Mucosa of descending colon (tissue), 3 donors: ENCODE data around the gene PDSS2. TPM values are rescaled to one million over a fixed set of nuclear protein-coding genes. Genes with fewer than 3 reads are reported as not detected.

Source experiments
- ATAC-seq: fragments of 200-7000 bp; cut with Tn5 transposase; one replicate; pipeline ENCODE4 v1.9.1; 2020; ENCODE audit warnings: mild to moderate bottlenecking, moderate library complexity
- DNase-seq, 3 donors: peaks; one replicate each; pipeline ENCODE4 v3.0.0-alpha.2; 2020
- H3K36me3 ChIP-seq: fragments of 200-600 bp; one replicate; pipeline ENCODE4 v1.8.0; 2021; ENCODE audit warnings: low read depth, mild to moderate bottlenecking
- H3K4me1 ChIP-seq: fragments of 200-600 bp; one replicate; pipeline ENCODE4 v1.8.0; 2021; ENCODE audit warnings: low read depth, mild to moderate bottlenecking
- H3K4me3 ChIP-seq: fragments of 200-600 bp; one replicate; pipeline ENCODE4 v1.8.0; 2021; ENCODE audit warnings: mild to moderate bottlenecking
- H3K9me3 ChIP-seq: fragments of 200-600 bp; one replicate; pipeline ENCODE4 v1.8.0; 2021; ENCODE audit warnings: mild to moderate bottlenecking
- CTCF ChIP-seq: fragments of 200-600 bp; IDR thresholded peaks from one replicate; pipeline ENCODE4 v1.8.0; 2022; ENCODE audit warnings: antibody characterized with exemption, mild to moderate bottlenecking
- intact Hi-C, 2 donors: fragments of 100-400 bp; cut with DNase I in 1 of 2; cut with micrococcal nuclease in 1 of 2; formaldehyde crosslinking; loops; one replicate each; pipeline versions ENCODE4 v1.11.0 to v1.11.1; 2022; cut with DNase I, micrococcal nuclease
- total RNA-seq, 3 donors: library from RNA; stranded (reverse); fragmentation: NEBNext Ultra II Directional in 2 of 3; extraction: Animal tissue kit (Norgen Biotek cat#: 25700) in 2 of 3; gene quantifications; one replicate each; pipeline versions ENCODE4 v1.2.1 to v1.2.4, GENCODE V29; 2021 to 2023
- donor health status: DM: no; HTN: no; CAD: no; lungs with moderate emphysema.
- donor health status: DM: no; HTN: no; CAD: no.
- donor health status: DM: no; HTN: yes; CAD: no.

Gene PDSS2
- total RNA-seq, 3 donors from 2014 or later, result 16.2 to 26.3 (median 25.6) TPM

GRCh38 chr6:107345393-107345792 is 114.0 kb downstream of the PDSS2 start:
- H3K4me3 ChIP-seq, result no peak overlapping the region
- H3K9me3 ChIP-seq, result no peaks in the 10 kb centered on the region
- no peaks in the 10 kb centered on the region for H3K36me3 ChIP-seq
- TF ChIP-seq CTCF, result no peak
- no peaks in the 10 kb centered on the region for H3K4me1 ChIP-seq
- no peak for DNase-seq
- intact Hi-C loops, result no loop called here
- no peak for ATAC-seq

- intact Hi-C loops, result no loop called here
- DNase-seq, result no peak
- TF ChIP-seq CTCF, result no peak
- no peak for ATAC-seq
- H3K4me1 ChIP-seq, result no peaks in the 10 kb centered on the region
- no peak overlapping the region for H3K4me3 ChIP-seq
- no peaks in the 10 kb centered on the region for H3K9me3 ChIP-seq
- H3K36me3 ChIP-seq, result no peaks in the 10 kb centered on the region
These were observed 114.4 kb downstream of the PDSS2 start for GRCh38 chr6:107344981-107345380.

GRCh38 chr6:107344383-107344782 is 115.0 kb downstream of the PDSS2 start:
- DNase-seq, result no peak
- intact Hi-C loops, result no loop called here
- Histone ChIP-seq H3K36me3 (no peaks in the 10 kb centered on the region), H3K9me3 (no peaks in the 10 kb centered on the region), H3K4me1 (no peaks in the 10 kb centered on the region), H3K4me3 (no peak overlapping the region)
- no peak for ATAC-seq
- no peak for TF ChIP-seq CTCF

GRCh38 chr6:107342144-107342543 is 117.2 kb downstream of the PDSS2 start:
- Histone ChIP-seq H3K4me3 (no peak overlapping the region), H3K4me1 (no peaks in the 10 kb centered on the region), H3K9me3 (no peaks in the 10 kb centered on the region), H3K36me3 (no peaks in the 10 kb centered on the region)
- intact Hi-C loops, result no loop called here
- no peak for ATAC-seq
- DNase-seq, result no peak
- no peak for TF ChIP-seq CTCF

GRCh38 chr6:107340881-107341280 is 118.5 kb downstream of the PDSS2 start:
- intact Hi-C loops, result no loop called here
- no peaks in the 10 kb centered on the region for H3K9me3 ChIP-seq
- ATAC-seq, result no peak
- no peak overlapping the region for H3K4me3 ChIP-seq
- TF ChIP-seq CTCF, result no peak
- no peaks in the 10 kb centered on the region for H3K36me3 ChIP-seq
- H3K4me1 ChIP-seq, result no peaks in the 10 kb centered on the region
- DNase-seq, result no peak

GRCh38 chr6:107337191-107337741 is 122.1 kb downstream of the PDSS2 start:
- H3K36me3 ChIP-seq, result no peaks in the 10 kb centered on the region
- no peaks in the 10 kb centered on the region for H3K9me3 ChIP-seq
- H3K4me1 ChIP-seq, result no peaks in the 10 kb centered on the region
- intact Hi-C loops, result no loop called here
- ATAC-seq, result peak; percentile 80
- TF ChIP-seq CTCF, result no peak
- no peak overlapping the region for H3K4me3 ChIP-seq
- no peak for DNase-seq
